Measurements from ENCODE around the gene DPF1. TPM values are rescaled to one million over a fixed set of nuclear protein-coding genes. Genes with fewer than 3 reads are reported as not detected.

DPF1 gene
- total and polyA plus RNA-seq, 10 of the 15 experiments (the other 5 are each of a cell fraction or from before 2014, with no cell fraction given) = 0.11 to 4.3 (median 2.4) TPM

GRCh38 chr19:38273499-38273898 lies 49.5 kb upstream of the DPF1 start:
- no peak for ATAC-seq
- ChIA-PET SMC1A (ENCODE audit: uncharacterized antibody, unreplicated experiment) (no interaction called here), CTCF (no interaction called here), RAD21 (ENCODE audit: unreplicated experiment) (no interaction called here), POLR2A (no interaction called here)
- 35% methylated on average over 2 of the region's 2 CpGs for WGBS (ENCODE audit: insufficient coverage, insufficient replicate concordance, low lambda C conversion rate, missing lambda C conversion rate)
- H3K4me3 ChIP-seq = no peak overlapping the region
- H2AFZ ChIP-seq (ENCODE audit: control insufficient read depth, low read depth, low read length) = no peak overlapping the region
- H3K27ac ChIP-seq (ENCODE audit: control insufficient read depth, insufficient read depth) = no peak overlapping the region
- no peak for TF ChIP-seq EP300 (IDR thresholded peaks at IDR 0.05; ENCODE audit: borderline replicate concordance in 1 of 2, control insufficient read depth in 1 of 2, low read depth in 2 of 2, low read length in 2 of 2)
- no peak for TF ChIP-seq NR2F1 (conservative IDR thresholded peaks at IDR 0.05)
- TF ChIP-seq ZZZ3 (IDR thresholded peaks at IDR 0.05; ENCODE audit: control insufficient read depth, insufficient read length, low read depth) = no peak
- TF ChIP-seq SREBF2 (IDR thresholded peaks at IDR 0.05; ENCODE audit: low read length) = no peak
- no peak for TF ChIP-seq EZH2 (IDR thresholded peaks at IDR 0.05; ENCODE audit: borderline replicate concordance, control insufficient read depth, low read depth, low read length)
- TF ChIP-seq, protein P1, sequence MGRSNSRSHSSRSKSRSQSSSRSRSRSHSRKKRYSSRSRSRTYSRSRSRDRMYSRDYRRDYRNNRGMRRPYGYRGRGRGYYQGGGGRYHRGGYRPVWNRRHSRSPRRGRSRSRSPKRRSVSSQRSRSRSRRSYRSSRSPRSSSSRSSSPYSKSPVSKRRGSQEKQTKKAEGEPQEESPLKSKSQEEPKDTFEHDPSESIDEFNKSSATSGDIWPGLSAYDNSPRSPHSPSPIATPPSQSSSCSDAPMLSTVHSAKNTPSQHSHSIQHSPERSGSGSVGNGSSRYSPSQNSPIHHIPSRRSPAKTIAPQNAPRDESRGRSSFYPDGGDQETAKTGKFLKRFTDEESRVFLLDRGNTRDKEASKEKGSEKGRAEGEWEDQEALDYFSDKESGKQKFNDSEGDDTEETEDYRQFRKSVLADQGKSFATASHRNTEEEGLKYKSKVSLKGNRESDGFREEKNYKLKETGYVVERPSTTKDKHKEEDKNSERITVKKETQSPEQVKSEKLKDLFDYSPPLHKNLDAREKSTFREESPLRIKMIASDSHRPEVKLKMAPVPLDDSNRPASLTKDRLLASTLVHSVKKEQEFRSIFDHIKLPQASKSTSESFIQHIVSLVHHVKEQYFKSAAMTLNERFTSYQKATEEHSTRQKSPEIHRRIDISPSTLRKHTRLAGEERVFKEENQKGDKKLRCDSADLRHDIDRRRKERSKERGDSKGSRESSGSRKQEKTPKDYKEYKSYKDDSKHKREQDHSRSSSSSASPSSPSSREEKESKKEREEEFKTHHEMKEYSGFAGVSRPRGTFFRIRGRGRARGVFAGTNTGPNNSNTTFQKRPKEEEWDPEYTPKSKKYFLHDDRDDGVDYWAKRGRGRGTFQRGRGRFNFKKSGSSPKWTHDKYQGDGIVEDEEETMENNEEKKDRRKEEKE (IDR thresholded peaks at IDR 0.05) = no peak
- intact Hi-C loops (cut with micrococcal nuclease; ENCODE audit: unreplicated experiment) = no loop called here
- no peak for DNase-seq (ENCODE audit: low read depth, low spot score)
- in situ Hi-C loops (cut with MboI) = no loop called here
- no peak overlapping the region for H3K4me2 ChIP-seq (ENCODE audit: control insufficient read depth, insufficient read depth)
- no peaks in the 10 kb centered on the region for H3K9me3 ChIP-seq (replicated peaks; ENCODE audit: control insufficient read depth, insufficient read depth, low read length)
- FAIRE-seq = no peak
- H3K27me3 ChIP-seq (replicated peaks in 1 of 2; ENCODE audit: control insufficient read depth in 2 of 2, insufficient read depth in 2 of 2, low read length in 1 of 2) = no peaks in the 10 kb centered on the region; a peak in 1 of 4 replicates
- no peak overlapping the region for H3K9ac ChIP-seq (ENCODE audit: control insufficient read depth, insufficient read depth, low read length)
- H3K36me3 ChIP-seq (ENCODE audit: control insufficient read depth in 2 of 2, insufficient read depth in 2 of 2, low read length in 1 of 2) = no peaks in the 10 kb centered on the region
- H3K79me2 ChIP-seq (ENCODE audit: control insufficient read depth, insufficient read depth, low read length) = no peaks in the 10 kb centered on the region
- no peaks in the 10 kb centered on the region for H3K4me1 ChIP-seq (ENCODE audit: control insufficient read depth, insufficient read depth, low read length)
- H4K20me1 ChIP-seq (ENCODE audit: control insufficient read depth, insufficient read depth) = no peaks in the 10 kb centered on the region
- BruUV-seq (replicated peaks) = no TSS peak
